ENCODE measurements around the gene FUT8. TPM values are rescaled to one million over a fixed set of nuclear protein-coding genes. Genes with fewer than 3 reads are reported as not detected.

Gene FUT8
- total and polyA plus RNA-seq, 9 donors, result 18.1 to 51.1 (median 27.4) TPM

GRCh38 chr14:65566820-65567522 lies 154.4 kb downstream of the FUT8 start:
- H3K4me1 ChIP-seq (ENCODE audit: insufficient read depth), result no peaks in the 10 kb centered on the region
- no peaks in the 10 kb centered on the region for H3K9me3 ChIP-seq
- no peak overlapping the region for H3K4me3 ChIP-seq
- 78 to 89% (median 80%) methylated on average over 5 of the region's 5 CpGs for WGBS, 3 donors
- no peak overlapping the region for H3K27ac ChIP-seq
- no peaks in the 10 kb centered on the region for H3K36me3 ChIP-seq
- intact Hi-C loops (cut with DNase I), result no loop called here
- no peaks in the 10 kb centered on the region for H3K27me3 ChIP-seq
- TF ChIP-seq POLR2A (IDR thresholded peaks at IDR 0.05) (no peak), CTCF (IDR thresholded peaks at IDR 0.05) (no peak), EP300 (IDR thresholded peaks at IDR 0.05) (no peak)
- no peak for DNase-seq

- TF ChIP-seq CTCF (IDR thresholded peaks at IDR 0.05), result no peak
- 50 to 98% (median 77%) methylated on average over 2 of the region's 2 CpGs for WGBS, 3 donors
- no peak for DNase-seq
Measured at GRCh38 chr14:65574611-65575010, 162.1 kb downstream of the FUT8 start.

GRCh38 chr14:65575389-65575788 lies 162.9 kb downstream of the FUT8 start:
- Histone ChIP-seq H3K27ac (no peak overlapping the region), H3K4me3 (no peak overlapping the region), H3K4me1 (ENCODE audit: insufficient read depth) (no peaks in the 10 kb centered on the region), H3K36me3 (no peaks in the 10 kb centered on the region), H3K9me3 (no peaks in the 10 kb centered on the region), H3K27me3 (no peaks in the 10 kb centered on the region)
- TF ChIP-seq EP300 (IDR thresholded peaks at IDR 0.05), result no peak
- TF ChIP-seq POLR2A (IDR thresholded peaks at IDR 0.05), result no peak
- no peak for TF ChIP-seq CTCF (IDR thresholded peaks at IDR 0.05)
- DNase-seq, result no peak
- WGBS, 3 donors, result 97 to 98% (median 98%) methylated on average over 6 of the region's 6 CpGs
- intact Hi-C loops (cut with DNase I), result no loop called here

More at GRCh38 chr14:65574611-65575010, 162.1 kb downstream of the FUT8 start:
- intact Hi-C loops (cut with DNase I), result no loop called here
- no peak overlapping the region for H3K27ac ChIP-seq
- H3K4me3 ChIP-seq, result no peak overlapping the region
- H3K27me3 ChIP-seq, result no peaks in the 10 kb centered on the region
- no peaks in the 10 kb centered on the region for H3K4me1 ChIP-seq (ENCODE audit: insufficient read depth)
- H3K36me3 ChIP-seq, result no peaks in the 10 kb centered on the region
- H3K9me3 ChIP-seq, result no peaks in the 10 kb centered on the region

- no peaks in the 10 kb centered on the region for H3K36me3 ChIP-seq
- no peaks in the 10 kb centered on the region for H3K27me3 ChIP-seq
- no peaks in the 10 kb centered on the region for H3K4me1 ChIP-seq (ENCODE audit: insufficient read depth)
- no peak for TF ChIP-seq POLR2A (IDR thresholded peaks at IDR 0.05)
- TF ChIP-seq CTCF (IDR thresholded peaks at IDR 0.05), result no peak
- TF ChIP-seq EP300 (IDR thresholded peaks at IDR 0.05), result no peak
- no peak overlapping the region for H3K4me3 ChIP-seq
- H3K9me3 ChIP-seq, result no peaks in the 10 kb centered on the region
- DNase-seq, result no peak
- 9 to 24% (median 12%) methylated on average over 1 of the region's 1 CpG for WGBS, 3 donors
- intact Hi-C loops (cut with DNase I), result no loop called here
- H3K27ac ChIP-seq, result no peak overlapping the region
Measured at GRCh38 chr14:65580973-65581372, 168.4 kb downstream of the FUT8 start.
